Panc1 (cell line): ENCODE measurements around the gene NPTXR. TPM values are rescaled to one million over a fixed set of nuclear protein-coding genes. Genes with fewer than 3 reads are reported as not detected.

Source experiments
- ATAC-seq: fragments of 200-7000 bp; cut with Tn5 transposase; 2 replicates; pipeline ENCODE4 v1.9.1; 2020; ENCODE audit warnings: mild to moderate bottlenecking, moderate library complexity
- BruUV-seq: library from RNA; stranded (reverse); fragments of 400-500 nt; replicated peaks from 2 replicates; lab custom pipeline; 2021; lab: Mats Ljungman, UMichigan
- CTCF ChIA-PET: fragments of 300-600 bp; sonication (Branson Sonifier 250); formaldehyde crosslinking; loops from one replicate; lab custom pipeline; 2022; ENCODE audit warnings: antibody characterized with exemption; lab: Charles Lee
- POLR2A ChIA-PET: fragments of 300-600 bp; sonication (Branson Sonifier 250); formaldehyde crosslinking; loops from one replicate; lab custom pipeline; 2022; ENCODE audit warnings: antibody characterized with exemption; lab: Charles Lee
- DNase-seq: peaks from one replicate; pipeline ENCODE4 v3.0.0-alpha.2; 2010; ENCODE audit warnings: low read depth, low spot score
- H3K27ac ChIP-seq: 2 replicates; pipeline ENCODE4 v1.5.1; 2011; ENCODE audit warnings: mild to moderate bottlenecking, low read length, inconsistent platforms
- H3K27me3 ChIP-seq: fragments of 200-500 bp; sonication (Bioruptor generic); 2 replicates; pipeline ENCODE4 v1.6.0; 2014; ENCODE audit warnings: low read length, inconsistent platforms; ENCODE audit not compliant: control insufficient read depth, insufficient read depth
- H3K36me3 ChIP-seq: fragments of 200-500 bp; sonication (Bioruptor generic); 2 replicates; pipeline ENCODE4 v1.5.1; 2014; ENCODE audit warnings: inconsistent platforms, mild to moderate bottlenecking, low read length, moderate library complexity; ENCODE audit not compliant: control insufficient read depth, insufficient read depth
- H3K4me1 ChIP-seq: 2 replicates; pipeline ENCODE4 v1.5.1; 2011; ENCODE audit warnings: inconsistent platforms, mild to moderate bottlenecking, low read length, moderate library complexity; ENCODE audit not compliant: control insufficient read depth, insufficient read depth
- H3K4me3 ChIP-seq, 2 experiments: 2 replicates each; pipeline ENCODE4 v1.5.1; 2011 to 2012; ENCODE audit warnings: low read depth in 2 of 2, low read length in 2 of 2, mild to moderate bottlenecking in 2 of 2, inconsistent platforms in 1 of 2, moderate library complexity in 1 of 2
- H3K9me3 ChIP-seq: fragments of 200-500 bp; sonication (Bioruptor generic); 2 replicates; pipeline ENCODE4 v1.5.1; 2014; ENCODE audit warnings: low read depth, mild to moderate bottlenecking, inconsistent platforms, low read length, moderate library complexity; ENCODE audit not compliant: control insufficient read depth, insufficient read depth
- POLR2AphosphoS5 ChIP-seq: IDR thresholded peaks from 2 replicates; pipeline ENCODE4 v1.6.1; 2012; ENCODE audit warnings: mild to moderate bottlenecking, low read depth, low read length, moderate library complexity
- SIN3A ChIP-seq: IDR thresholded peaks from 2 replicates; pipeline ENCODE4 v1.6.1; 2012; ENCODE audit warnings: low read depth, mild to moderate bottlenecking, low read length, moderate library complexity, borderline replicate concordance; ENCODE audit not compliant: insufficient read depth
- TCF7L2 ChIP-seq: IDR thresholded peaks from 2 replicates; pipeline ENCODE4 v1.6.1; 2011; ENCODE audit warnings: mild to moderate bottlenecking, low read depth, low read length, inconsistent platforms
- in situ Hi-C: cut with HindIII; loops from 2 replicates; pipeline ENCODE4 v1.10.0; 2016; ENCODE audit warnings: low sequenced_read_pairs, low pct_unique_long_range_greater_than_20kb
- intact Hi-C: fragments of 100-400 bp; cut with micrococcal nuclease; formaldehyde crosslinking; loops from one replicate; pipeline ENCODE4 v1.10.0; 2022; ENCODE audit not compliant: unreplicated experiment
- total RNA-seq: library from RNA; stranded (reverse); gene quantifications from one replicate; pipeline ENCODE4 v1.2.1, GENCODE V29; 2021; ENCODE audit not compliant: unreplicated experiment
- TF ChIP-seq, protein P1 (sequence below): fragments of 450-650 bp; IDR thresholded peaks from 2 replicates; pipeline ENCODE4 v1.5.1; 2017; ENCODE audit warnings: mild to moderate bottlenecking
- TF ChIP-seq, protein P2 (sequence below), 2 experiments: IDR thresholded peaks; 2 replicates each; pipeline ENCODE4 v1.6.1; 2011 to 2012; ENCODE audit warnings: low read depth in 2 of 2, control low read depth in 1 of 2, low read length in 1 of 2, mild to moderate bottlenecking in 1 of 2, moderate library complexity in 1 of 2; ENCODE audit not compliant: insufficient read depth in 1 of 2

NPTXR gene
- total RNA-seq, 1 experiment from 2014 or later, result 32.6 TPM

GRCh38 chr22:38775656-38776055 lies 68.2 kb downstream of the NPTXR start:
- TF ChIP-seq POLR2AphosphoS5 (no peak), TCF7L2 (no peak), SIN3A (no peak)
- TF ChIP-seq, protein P1, sequence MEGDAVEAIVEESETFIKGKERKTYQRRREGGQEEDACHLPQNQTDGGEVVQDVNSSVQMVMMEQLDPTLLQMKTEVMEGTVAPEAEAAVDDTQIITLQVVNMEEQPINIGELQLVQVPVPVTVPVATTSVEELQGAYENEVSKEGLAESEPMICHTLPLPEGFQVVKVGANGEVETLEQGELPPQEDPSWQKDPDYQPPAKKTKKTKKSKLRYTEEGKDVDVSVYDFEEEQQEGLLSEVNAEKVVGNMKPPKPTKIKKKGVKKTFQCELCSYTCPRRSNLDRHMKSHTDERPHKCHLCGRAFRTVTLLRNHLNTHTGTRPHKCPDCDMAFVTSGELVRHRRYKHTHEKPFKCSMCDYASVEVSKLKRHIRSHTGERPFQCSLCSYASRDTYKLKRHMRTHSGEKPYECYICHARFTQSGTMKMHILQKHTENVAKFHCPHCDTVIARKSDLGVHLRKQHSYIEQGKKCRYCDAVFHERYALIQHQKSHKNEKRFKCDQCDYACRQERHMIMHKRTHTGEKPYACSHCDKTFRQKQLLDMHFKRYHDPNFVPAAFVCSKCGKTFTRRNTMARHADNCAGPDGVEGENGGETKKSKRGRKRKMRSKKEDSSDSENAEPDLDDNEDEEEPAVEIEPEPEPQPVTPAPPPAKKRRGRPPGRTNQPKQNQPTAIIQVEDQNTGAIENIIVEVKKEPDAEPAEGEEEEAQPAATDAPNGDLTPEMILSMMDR, result no peak
- TF ChIP-seq, protein P2, sequence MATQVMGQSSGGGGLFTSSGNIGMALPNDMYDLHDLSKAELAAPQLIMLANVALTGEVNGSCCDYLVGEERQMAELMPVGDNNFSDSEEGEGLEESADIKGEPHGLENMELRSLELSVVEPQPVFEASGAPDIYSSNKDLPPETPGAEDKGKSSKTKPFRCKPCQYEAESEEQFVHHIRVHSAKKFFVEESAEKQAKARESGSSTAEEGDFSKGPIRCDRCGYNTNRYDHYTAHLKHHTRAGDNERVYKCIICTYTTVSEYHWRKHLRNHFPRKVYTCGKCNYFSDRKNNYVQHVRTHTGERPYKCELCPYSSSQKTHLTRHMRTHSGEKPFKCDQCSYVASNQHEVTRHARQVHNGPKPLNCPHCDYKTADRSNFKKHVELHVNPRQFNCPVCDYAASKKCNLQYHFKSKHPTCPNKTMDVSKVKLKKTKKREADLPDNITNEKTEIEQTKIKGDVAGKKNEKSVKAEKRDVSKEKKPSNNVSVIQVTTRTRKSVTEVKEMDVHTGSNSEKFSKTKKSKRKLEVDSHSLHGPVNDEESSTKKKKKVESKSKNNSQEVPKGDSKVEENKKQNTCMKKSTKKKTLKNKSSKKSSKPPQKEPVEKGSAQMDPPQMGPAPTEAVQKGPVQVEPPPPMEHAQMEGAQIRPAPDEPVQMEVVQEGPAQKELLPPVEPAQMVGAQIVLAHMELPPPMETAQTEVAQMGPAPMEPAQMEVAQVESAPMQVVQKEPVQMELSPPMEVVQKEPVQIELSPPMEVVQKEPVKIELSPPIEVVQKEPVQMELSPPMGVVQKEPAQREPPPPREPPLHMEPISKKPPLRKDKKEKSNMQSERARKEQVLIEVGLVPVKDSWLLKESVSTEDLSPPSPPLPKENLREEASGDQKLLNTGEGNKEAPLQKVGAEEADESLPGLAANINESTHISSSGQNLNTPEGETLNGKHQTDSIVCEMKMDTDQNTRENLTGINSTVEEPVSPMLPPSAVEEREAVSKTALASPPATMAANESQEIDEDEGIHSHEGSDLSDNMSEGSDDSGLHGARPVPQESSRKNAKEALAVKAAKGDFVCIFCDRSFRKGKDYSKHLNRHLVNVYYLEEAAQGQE (IDR thresholded peaks at IDR 0.05; ENCODE audit: insufficient read depth in 1 of 2, low read depth in 2 of 2, low read length in 1 of 2), result no peak
- intact Hi-C loops (no loop called here), in situ Hi-C loops (no loop called here)
- Histone ChIP-seq H3K36me3 (no peaks in the 10 kb centered on the region), H3K4me1 (no peaks in the 10 kb centered on the region), H3K4me3 (no peak overlapping the region), H3K9me3 (no peaks in the 10 kb centered on the region), H3K27me3 (no peaks in the 10 kb centered on the region), H3K27ac (no peak overlapping the region)
- ATAC-seq (no peak), DNase-seq (no peak)
- POLR2A ChIA-PET, result no interaction called here
- CTCF ChIA-PET, result no interaction called here
- no TSS peak for BruUV-seq

- DNase-seq (no peak), ATAC-seq (no peak)
- Histone ChIP-seq H3K36me3 (no peaks in the 10 kb centered on the region), H3K4me1 (no peaks in the 10 kb centered on the region), H3K9me3 (no peaks in the 10 kb centered on the region), H3K27ac (no peak overlapping the region), H3K4me3 (no peak overlapping the region), H3K27me3 (no peaks in the 10 kb centered on the region)
- ChIA-PET POLR2A (no interaction called here), CTCF (no interaction called here)
- BruUV-seq, result no TSS peak
- TF ChIP-seq POLR2AphosphoS5, result no peak
- TF ChIP-seq, protein P1, result no peak
- TF ChIP-seq, protein P2 (IDR thresholded peaks at IDR 0.05; ENCODE audit: insufficient read depth in 1 of 2, low read depth in 2 of 2, low read length in 1 of 2), result no peak
- TF ChIP-seq SIN3A, result no peak
- TF ChIP-seq TCF7L2, result no peak
- in situ Hi-C loops (no loop called here), intact Hi-C loops (no loop called here)
Measured at GRCh38 chr22:38774496-38775166, 69.2 kb downstream of the NPTXR start.
